Fibroblast of skin of scalp (primary cell): Measurements from ENCODE around the gene NPFF.

ENCODE experiments used
- DNase-seq: peaks from one replicate; pipeline ENCODE4 v3.0.0-alpha.2; 2013

The NPFF gene

DNA sequence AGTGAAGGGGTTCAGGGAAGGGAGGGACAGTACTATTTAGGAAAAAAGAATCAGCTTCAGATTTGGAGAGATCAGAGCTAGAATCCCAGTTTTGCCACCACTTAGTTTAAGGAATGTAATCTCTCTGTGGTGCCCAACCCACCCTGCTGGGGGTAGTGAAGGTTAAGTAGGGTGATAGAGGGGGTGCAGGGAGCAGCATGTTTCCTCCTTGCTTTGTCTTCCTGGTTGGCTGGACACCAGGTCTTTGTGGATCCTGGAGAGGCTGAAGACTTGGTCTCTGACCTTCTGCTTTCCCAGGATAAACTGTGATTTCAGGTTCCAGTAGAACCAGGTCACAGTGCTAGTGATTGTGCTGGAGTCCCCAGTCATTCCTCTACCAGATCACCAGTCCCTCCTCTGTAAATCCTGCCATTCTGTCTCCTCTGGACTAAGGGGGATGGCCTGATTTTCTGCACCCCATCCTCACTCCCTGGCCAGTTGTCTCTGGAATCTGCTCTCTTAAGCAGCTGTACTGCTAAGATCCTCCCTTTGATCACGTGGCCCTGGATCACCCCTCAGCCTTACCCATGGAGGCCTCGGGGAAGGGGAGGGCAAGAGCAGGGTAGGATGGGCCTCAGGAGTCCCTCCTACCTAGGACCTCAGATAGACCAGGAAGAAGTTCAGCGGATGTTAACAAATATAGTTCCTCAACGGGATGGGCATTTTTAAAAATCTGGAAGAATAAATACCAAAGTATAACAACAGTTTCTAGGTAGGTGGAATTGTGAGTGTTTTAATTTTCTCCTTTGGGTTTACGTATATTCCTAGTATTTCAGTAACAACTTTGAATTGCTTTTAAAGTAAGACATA is 11.2 kb downstream of the NPFF start:
- peak; percentile 76 for DNase-seq

DNA sequence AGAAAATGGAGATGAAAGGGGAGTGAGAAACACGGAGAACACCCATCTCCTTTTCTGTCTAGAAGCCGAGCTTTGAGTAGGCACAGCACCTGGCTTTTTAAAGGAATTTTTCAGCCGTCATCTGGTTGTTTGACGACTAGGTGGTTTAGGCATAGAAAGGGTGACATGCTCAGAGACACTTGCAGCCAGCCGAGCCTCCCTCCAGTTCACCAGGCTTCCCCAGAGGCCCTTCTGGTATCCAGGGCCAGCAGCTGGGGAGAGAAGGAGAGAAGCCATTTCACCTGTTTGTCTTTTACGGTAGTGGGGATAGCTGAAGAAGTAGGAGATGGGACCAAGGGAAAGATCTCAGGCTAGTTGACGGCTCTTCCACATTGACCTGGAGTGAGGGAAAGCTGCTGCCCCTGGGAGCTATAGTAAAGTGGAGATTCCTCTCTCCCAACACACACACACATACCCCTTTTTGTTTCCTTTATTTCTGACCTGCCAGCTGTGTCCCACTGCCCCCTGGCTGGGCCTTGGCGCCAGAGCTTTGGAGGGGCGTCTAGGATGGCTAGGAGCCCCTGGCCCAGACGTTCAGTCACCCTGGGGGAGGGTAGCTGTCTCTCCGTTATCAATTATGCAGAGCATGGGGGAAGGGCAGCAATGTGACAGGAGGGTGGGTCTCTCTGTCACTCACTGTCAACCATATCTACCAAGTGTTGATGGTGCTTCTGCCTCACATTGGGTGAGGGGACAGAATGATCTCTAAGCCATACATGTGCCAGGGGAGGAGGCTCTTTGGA is 13.5 kb downstream of the NPFF start:
- no peak for DNase-seq

DNA sequence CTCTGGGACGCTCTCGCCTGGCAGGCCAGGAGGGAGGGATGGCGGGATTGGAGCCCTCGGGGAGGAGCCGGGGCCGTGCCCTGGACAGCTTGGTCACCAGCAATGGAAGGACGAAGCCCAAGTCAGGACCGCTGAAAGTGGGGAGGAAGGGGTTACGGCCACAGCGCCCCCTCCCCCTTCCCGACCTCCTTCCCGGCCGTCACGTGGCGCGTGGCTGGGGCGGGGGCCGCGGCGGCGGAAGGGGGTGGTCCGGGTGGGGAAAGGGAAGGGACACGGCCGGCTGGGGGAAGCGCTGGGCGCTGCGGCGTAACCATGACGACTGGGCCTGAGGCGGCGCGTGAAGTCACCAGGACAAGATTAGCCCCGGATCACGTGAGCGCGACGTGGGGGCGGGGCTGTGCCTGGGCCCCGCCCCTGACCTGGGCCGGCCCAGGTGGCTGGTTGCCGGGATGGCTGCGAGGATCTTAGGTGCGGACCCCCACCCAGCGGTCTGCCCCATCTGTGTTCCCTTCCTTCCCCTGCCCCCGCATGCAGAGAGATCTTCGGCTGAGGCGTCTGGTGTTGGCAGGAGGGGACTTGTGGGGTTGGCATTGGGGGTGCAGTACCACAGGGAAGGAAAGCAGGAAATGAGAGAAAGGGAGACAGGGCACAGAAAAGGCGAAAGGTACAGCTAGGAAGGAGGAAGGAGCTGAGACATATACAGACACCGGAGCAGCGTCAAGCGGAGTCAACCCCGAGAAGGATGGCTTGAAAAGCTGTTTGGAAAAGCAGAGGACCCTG is 14.3 kb downstream of the NPFF start:
- peak; percentile 91 for DNase-seq

GRCh38 chr12:53492188-53492587 is 15.1 kb downstream of the NPFF start:
- DNase-seq: no peak

GRCh38 chr12:53489242-53489864 is 17.9 kb downstream of the NPFF start:
- DNase-seq: no peak

DNA sequence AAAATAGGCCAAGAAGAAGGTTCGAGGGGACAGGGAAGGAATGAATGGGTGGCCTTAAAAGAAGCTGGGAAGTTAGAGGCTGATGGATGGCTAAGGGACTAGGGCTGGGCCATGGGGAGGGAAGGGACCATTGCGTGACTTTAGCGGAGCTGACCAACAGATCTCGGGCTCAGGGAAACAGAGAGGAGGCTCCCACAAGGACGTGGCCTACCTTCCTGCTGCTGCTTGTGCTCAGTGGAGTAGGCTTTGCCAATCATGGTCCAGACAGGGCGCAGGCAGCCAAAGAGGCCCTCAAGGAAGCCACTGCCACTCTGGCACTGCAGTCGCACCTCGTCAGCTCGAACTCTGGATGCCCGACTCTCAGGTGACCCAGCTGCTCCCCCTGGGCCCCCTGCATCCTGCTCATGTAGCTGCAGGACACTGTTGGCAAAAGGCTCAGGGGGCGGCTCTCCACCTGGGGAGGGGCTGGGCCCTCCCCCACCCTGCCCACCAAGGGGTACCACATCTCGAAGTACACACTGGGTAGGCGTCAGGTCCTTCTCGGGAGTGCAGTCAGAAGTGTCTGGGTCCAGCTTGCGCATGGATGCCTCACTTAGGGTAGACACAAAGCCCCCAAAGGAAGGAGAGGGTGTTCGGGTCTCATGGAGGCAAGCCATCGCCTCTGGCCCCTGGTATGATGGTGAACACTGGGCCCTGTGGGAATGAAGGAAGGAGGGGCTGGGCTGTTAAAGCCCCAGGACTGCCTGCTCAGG is 20.4 kb downstream of the NPFF start:
- DNase-seq: no peak

GRCh38 chr12:53485955-53486735 is 21.1 kb downstream of the NPFF start:
- no peak for DNase-seq

- no peak for DNase-seq
These were observed 22.4 kb downstream of the NPFF start for GRCh38 chr12:53484686-53485575.

DNA sequence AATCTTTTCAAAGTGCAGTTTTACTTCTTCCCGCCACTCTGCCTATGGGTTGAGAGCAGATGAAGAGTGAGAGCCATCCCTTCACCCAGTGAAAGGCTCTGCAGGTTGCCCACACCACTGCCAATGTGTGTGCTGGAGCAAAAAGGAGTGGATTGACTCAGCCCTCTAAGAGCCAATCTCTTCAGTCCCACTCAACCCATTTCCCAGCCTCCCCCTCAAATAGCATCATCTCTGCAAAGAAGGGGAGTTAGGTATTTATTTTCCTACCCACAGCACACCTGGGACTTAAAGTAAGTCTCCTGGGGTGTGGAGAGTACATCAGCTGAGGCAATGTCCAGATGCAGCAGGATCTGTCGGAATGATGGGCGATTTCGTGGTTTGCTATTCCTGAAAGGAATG is 23.3 kb downstream of the NPFF start:
- DNase-seq: no peak

GRCh38 chr12:53483225-53483978 is 23.9 kb downstream of the NPFF start:
- DNase-seq: no peak

GRCh38 chr12:53482626-53483168 is 24.6 kb downstream of the NPFF start:
- DNase-seq: no peak

DNA sequence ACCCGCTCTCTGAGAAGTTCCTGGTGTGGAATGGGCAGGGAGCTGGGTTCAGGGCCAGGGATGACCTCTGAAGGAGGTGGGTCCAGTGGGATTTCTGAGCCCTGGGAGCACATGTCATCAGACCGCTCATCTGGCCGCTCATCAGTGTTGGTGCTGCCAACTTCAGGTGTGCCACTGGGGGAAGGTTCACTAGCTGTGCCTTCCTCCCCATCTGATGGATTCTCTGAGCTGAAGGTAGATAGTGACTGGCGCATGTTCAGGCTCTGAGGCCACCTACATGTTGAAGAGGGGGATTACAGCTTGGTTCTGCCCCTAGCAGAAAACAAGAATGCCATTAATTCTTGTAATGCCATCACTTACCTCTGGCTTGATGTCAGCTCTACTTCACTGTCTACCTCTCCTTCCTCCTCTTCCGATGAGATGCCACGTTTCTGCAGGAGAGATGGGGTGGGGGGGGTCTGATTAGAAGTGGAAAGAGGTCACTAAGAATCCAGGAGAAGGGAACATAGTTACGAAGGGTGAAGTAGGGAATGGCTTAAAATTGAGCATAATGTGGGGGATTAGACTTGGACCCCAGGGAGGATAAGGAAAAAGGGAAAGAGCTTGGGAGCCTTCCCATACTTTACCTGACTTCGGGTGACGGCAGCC is 25.2 kb downstream of the NPFF start:
- DNase-seq: peak; percentile 37

- peak; percentile 37 for DNase-seq
These were observed 25.8 kb downstream of the NPFF start for GRCh38 chr12:53481458-53481857.

GRCh38 chr12:53480491-53481442 is 26.5 kb downstream of the NPFF start:
- DNase-seq: no peak

GRCh38 chr12:53479331-53479730 is 28.0 kb downstream of the NPFF start:
- DNase-seq: no peak

GRCh38 chr12:53478865-53479264 is 28.4 kb downstream of the NPFF start:
- DNase-seq: no peak

- DNase-seq: peak; percentile 47
These were observed 30.5 kb downstream of the NPFF start for GRCh38 chr12:53476769-53477209.
